ENCODE data around the gene GGCT.
"Not testable (repeated sequence)": the region's sequence is repeated elsewhere in the genome, so short reads cannot be mapped to it uniquely, and the experiment has no call there.

The GGCT gene, protein sequence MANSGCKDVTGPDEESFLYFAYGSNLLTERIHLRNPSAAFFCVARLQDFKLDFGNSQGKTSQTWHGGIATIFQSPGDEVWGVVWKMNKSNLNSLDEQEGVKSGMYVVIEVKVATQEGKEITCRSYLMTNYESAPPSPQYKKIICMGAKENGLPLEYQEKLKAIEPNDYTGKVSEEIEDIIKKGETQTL

DNA sequence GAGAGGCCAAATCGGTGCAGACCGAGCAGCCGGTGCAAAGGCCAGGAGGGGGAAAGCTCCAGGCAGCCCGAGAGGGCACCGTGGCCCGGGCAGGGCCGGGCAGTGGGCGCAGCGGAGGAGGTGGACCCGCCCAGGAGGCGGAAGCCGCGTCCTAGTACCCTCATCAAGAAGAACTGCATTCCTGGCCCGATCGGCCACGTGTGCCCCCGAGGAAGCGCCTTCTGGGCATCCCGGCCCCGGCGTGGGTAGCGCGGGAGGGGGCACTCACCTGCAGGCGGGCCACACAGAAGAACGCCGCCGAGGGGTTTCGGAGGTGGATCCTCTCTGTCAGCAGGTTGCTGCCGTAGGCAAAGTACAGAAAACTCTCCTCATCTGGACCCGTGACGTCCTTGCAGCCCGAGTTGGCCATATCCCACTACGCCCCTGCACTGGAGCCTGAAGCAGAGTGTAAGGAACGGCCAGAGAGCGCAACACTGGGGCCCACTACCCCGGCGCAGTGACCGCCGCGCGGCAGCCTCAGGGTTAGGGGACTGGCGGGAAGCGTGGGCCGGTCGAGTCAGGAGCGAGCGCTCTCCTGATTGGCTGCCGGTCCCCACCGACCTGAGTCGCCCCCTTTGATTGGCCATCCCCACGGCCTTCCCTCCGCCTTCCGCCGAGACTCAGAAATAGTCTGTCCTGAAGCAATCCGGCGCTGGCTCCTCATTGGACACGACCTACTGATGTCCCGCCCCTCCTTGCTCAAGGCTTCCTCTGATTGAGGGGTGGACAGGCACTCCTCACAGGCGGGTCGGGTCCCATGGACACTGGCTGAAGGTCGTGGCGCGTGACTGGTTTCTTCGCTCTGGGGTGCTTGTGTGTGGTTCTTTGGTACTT, at the start of gene GGCT:
Gene GGCT, minus strand, starts transcription at position 529 of the 873 bp plus-strand sequence. Its CDS starts 120 bp downstream, at position 409.
- DNase-seq: peak; percentile 99

DNA sequence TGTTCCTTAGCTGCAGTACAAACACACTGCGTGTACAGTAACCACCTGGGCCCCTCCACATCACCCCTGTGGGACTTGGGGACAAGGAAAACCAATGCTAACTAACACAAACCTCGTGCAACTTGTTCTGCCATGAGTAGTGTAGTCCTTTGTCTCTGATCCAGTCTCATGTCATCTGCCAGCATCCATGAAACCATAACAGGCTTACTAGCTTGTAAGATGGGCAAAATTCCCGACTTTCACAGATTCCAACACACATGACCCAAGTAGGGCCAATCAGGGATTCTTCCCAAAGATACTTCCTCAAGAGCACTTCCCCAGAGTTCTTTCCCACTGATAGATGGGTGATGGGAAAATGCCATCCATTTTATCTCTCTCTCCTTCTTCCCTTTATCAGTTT, 48.9 kb upstream of the GGCT start:
- DNase-seq: no peak

DNA sequence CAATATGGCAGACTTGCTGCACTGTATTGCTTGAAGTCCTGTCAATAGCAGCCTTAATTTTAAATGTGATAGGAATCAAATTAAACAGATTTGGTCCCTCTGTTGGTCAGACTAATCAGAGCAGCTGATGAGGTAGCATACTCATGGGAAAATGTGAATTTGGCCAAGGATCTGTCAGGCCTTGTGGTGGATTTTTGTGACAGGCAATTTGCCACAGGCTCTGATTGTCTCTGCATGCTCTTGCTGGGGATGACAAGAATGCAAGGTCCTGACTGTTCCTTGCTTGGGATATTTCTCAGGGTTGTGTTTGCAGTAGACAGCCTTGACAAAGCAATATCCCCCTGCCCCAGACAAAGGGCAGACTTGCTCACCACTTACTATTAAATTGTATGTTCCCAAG, 48.5 kb upstream of the GGCT start:
- DNase-seq: no peak

DNA sequence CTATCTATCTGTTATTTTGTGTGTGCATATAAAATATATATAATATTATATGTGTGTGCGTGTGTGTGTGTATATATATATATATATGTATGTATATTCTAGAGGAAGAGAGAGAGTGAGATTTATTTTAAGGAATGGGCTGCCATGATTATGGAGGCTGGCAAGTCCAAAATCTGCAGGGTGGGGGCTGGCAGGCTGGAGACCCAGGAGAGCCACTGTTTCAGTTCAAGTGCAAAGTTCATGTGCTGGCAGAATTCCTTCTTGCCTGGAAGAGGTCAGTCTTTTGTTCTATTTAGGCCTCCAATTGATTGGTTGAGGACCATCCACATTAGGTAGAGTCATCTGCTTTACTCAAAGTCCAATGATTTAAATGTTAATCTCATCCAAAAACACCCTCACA, 47.7 kb upstream of the GGCT start:
- DNase-seq: no peak

DNA sequence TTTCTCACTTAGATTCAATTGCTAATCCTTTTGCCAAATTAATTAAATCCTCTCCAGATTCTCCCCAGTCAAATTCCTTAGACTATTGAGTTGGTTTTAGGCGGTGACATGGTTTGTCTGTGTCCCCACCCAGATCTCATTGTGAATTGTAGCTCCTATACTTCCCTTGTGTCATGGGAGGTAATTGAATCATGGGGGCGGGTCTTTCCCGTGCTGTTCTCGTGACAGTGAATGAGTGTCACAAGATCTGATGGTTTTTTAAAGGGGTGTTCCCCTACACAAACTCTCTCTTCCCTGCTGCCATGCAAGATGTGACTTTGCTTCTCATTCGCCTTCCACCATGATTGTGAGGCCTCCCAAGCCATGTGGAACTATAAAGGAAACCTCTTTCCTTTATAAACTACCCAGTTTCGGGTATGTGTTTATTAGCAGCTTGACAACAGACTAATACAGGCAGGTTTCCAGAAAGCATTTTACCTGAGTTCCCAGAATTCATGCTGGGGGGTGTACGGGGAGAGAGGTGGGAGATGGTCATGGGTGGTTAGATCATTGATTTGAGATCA, 45.4 kb upstream of the GGCT start:
- DNase-seq: no peak

DNA sequence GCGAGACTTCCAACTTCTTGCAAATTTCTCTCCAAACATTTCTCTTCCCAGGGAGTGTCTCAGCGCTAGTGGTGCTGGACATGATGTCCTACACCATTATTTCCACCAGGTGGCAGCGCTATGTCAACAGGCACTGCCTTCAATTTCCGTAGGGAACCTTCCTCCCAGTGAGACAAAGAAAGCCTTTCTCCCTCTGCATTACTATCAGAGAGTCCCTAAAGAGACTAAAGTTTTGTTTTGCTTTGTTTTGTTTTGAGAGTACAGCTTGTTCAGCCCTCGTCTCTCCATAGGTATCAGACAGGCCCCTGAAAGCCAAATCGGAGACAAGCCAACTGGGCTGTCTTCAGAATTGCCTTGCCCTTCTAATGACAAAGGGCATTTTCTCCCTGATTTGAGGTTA, 44.2 kb upstream of the GGCT start:
- peak; percentile 42 for DNase-seq

DNA sequence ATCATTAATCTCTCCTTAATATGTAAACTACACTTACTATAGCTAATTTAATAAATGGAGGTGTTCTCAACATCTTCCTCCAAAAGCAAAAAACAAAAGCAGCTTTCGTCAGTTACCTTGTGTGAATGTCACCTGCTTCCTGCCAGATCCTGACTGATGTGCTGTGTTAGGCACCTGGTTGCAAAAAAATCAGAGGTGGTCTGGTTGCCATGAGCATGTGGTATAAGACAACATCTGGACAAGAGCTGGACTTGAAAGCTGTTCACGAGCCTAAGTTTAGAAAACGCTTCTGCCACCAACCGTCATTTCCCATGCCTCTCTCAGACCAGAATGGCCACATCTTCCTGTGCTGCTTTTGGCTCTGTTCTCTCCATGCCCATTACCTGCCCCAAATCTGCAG, 42.0 kb upstream of the GGCT start:
- no peak for DNase-seq

DNA sequence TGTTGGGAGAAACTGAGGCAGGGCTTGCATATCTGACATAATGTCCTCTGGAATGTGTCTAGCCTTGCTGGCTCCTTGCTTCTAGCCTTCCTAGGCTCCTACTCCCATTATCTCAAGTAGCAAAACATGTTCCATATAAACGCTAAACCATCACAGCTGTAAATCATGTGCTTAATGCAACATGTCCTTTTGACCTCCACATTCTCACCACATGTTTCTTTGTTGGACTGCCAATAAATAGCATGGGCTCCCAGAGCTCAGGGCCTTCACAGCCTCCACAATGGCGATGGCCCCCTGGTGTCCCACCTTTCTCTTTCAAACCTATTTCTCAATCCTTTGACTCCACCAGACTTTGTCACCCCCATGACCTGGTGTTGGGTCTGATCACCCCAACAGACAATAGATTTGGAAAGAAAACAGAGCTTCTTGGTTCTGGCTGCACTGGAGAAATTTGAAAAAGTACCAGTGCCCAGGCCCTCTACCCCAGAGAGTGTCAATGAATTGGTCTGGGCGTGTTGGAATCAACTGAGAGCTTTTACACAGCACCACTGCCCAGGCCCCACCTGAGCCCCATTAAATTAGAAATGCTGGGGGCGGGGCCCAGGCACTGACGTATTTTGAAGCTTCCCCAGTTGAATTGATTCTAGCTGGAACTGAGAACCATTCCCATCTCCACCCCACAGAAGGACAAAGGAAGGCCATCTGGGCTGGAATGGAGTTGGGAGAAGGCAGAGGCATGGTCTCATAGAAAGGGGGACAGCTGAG, 41.3 kb upstream of the GGCT start:
- no peak for DNase-seq

DNA sequence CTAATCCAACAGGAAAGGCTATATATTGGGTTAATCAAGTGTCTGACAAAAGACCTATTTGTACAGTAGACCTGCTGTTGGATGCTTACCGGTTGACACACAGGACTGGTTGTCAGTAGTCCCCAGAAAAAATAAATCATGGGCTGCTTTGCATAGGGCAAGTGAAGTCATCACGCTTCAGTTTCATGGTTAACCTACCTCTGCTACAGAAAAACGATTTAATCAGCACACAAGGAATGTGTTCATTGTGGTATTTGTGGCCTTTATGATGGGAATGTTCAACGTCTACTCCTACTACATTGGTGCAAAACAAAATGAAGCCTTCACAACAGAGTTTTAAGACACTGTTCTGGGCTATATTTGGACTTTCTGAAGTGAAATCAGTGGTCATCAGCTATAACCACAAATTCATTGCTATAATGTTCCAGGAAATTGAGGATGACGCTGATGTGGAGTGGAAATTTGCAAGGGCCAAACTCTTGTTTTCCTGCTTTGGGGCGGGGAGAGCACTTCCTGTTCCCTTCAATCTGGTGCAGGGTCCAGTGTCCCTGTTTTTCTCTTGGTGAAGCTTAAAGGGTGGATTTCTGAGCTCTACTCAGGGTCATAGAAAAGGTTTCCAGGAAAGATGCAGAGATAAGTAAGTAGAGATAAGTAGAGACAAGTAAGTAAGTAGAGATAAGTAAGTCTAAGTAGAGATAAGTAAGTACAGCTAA, 39.3 kb upstream of the GGCT start:
- DNase-seq: no peak

DNA sequence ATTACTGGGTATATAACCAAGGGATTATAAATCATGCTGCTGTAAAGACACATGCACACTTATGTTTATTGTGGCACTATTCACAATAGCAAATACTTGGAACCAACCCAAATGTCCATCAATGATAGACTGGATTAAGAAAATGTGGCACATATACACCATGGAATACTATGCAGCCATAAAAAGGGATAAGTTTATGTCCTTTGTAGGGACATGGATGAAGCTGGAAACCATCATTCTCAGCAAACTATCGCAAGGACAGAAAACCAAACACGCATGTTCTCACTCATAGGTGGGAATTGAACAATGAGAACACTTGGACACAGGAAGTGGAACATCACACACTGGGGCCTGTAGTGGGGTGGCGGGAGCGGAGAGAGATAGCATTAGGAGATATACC, 38.5 kb upstream of the GGCT start:
- not testable (repeated sequence) for DNase-seq

DNA sequence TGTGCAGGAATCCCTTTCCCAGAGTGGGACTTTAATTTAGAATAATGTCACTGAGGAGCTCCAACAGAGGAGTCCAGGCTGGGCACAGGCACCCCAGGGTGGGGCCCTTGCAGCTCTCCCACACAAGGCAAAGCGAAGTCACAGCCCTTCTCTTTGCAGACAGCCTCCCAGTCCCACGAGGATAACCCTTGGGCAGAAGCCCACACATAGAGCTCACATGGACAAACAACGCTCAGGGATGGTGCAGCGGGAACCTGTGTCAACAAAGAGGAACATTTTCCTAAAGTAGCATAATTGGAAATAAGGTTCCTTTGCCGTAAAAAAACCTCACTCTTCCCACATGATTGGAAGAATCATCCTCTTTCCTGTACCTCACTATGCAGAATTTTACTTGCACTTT, 29.3 kb upstream of the GGCT start:
- no peak for DNase-seq

DNA sequence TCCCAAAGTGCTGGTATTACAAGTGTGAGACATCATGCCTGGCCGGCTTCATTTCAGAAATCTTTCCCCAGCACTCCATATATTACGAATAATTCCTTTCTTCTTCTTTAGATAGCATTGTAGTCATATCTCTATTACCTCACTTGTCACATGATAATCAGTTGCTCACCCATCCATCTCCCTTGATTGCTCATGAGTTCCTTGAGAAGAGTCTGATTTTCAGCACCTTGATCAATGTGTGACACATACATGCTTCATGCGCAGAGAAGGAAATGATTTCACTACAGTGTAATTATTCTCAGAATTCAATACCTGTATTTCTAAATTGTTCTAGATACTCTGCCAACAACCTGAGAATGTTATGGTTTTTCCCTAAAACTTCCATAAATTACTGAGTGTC, 26.7 kb upstream of the GGCT start:
- no peak for DNase-seq

DNA sequence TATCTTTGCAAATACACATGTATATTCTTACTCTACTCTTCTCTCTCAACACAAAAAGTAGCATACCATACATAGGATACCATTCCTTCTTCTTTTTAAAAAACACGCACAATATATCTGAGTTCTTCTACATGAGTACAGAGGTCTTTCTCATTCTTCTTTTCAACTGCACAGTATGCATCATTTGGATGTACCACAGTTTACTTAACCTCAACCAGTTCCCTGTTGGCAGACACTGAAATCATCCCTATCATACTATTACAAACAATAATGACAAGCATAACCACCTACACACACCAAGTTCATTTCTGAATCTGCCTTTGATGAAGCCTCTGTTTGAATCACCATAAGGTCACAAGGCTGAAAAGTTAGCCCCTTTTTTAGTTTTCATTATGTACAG, 25.7 kb upstream of the GGCT start:
- DNase-seq: no peak

DNA sequence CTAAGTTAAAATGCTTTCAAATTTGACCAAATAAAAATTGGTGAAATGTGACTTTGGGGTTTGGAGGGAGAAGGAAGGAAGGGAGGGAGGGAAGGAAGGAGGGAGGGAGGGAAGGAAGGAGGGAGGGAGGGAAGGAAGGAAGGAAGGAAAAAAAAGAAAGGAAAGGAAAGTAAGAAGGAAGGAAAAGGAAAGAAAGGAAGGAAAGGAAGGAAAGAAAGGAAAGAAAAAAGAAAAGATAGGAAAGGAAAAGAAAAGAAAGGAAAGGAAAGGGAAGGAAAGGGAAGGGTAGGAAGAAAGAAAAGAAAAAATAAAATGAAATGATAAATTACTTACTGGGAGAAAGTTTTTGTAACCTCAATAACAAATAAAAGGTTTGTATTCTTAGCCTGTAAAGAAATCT, 24.1 kb upstream of the GGCT start:
- DNase-seq: no peak

DNA sequence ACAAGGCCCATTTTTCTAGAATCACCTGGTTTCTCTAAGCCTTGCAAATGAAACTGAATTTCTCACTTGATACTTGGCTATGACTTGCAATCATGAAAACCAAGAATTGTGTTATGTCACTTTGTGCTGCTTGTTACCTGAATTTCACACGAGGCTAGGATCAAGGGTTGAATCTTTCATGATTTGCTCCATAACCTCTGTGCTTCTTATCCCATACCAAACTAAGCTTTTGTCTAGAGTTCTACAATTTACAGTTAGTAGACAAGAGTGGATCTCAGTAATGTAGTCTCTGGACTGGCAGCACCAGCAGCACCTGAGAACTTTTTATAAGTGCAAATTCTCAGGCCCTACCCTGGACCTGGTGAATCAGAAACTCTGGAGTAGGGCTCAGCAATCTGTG, 22.7 kb upstream of the GGCT start:
- not testable (repeated sequence) for DNase-seq

DNA sequence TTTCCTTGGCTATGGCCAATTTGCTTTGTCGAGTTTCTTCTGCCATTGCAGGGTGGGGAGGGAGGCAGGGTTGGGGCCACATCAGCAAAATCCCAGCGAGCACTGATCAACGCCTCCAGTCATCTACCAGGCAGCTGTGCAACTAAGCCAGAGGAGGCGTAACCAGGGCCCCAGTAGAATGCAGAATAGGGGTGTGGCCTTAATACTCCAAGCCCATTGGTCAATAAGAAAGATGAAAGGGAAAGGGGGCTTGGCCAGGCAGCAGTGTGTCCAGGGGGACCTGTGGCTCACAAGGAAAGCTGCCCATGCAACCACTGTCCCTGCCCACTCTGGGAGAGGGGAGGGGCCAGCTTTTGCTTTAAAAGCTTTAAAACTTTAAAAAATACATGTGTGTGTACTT, 21.5 kb upstream of the GGCT start:
- DNase-seq: no peak

DNA sequence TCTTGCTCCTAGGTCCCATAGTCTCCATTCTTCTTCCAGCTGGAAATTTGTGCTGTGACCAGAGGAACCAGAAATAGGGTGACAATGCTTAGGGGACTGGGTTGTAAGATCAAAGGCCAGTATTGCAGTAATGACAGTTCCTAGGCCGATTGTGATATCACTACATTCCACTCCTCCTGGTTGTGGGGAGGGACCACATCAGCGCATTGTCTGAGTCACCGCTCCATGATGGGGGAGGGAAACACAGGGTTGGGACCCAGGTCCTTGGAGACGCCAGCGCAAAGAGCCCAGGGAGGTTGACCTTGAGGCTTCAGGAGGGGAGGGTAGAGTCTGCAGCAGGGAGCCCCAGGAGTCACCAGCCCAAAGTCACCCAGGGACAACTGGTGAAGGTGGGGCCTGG, 20.8 kb upstream of the GGCT start:
- no peak for DNase-seq

DNA sequence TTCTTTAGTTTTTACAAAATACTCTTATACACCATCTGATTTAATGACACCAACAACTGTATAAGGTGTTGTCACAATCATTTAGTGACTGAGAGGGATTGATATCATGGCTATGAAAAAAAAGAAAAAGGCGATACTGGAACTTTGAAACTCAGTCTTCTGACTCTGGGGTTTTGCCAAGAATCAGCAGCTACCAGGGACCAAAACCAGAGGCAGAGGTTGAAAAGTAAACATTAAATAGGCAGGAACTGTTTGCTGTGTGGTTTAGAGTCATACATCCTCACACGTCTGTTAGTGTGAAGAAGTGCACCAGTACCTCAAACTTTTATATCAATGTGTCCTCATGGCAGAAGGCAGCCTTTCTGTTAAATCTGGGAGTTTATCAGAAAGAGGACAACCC, 19.9 kb upstream of the GGCT start:
- DNase-seq: no peak

DNA sequence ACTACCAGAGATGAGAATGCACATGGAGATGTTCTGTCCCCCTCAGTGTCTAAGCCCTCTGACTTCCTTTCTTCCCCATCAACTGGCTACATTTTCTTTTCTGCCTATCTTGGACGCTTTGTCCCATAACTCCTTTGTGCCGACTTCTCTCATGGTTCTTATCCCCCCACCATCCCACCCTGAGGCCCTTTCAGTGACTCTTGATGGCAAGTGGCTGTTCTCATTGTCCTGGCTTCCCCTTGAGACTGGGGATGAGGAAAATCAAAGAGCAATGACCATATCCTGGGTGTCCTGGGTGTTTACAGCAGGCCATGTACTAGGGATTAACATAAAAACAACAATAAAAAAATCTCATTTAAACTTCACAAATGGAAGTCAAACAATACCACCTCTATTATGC, 18.8 kb upstream of the GGCT start:
- DNase-seq: no peak

DNA sequence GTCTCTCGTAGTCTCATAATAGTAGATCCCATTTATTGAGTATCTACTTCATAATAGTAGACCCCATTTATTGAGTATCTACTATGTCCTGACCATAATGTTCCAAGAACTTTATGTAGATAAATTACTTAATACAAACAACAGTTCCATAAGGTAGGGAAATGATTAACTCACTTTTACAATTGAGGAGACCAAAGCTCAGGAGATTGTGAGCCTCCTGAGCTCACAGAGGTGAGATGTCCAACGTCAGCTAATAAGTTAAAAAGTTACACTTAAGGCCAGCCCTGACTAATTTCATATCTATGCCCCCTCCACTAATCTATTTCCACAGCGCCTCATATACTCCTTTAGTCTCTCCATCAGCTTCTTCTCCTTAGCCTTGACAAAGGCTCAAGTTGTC, 17.5 kb upstream of the GGCT start:
- no peak for DNase-seq

DNA sequence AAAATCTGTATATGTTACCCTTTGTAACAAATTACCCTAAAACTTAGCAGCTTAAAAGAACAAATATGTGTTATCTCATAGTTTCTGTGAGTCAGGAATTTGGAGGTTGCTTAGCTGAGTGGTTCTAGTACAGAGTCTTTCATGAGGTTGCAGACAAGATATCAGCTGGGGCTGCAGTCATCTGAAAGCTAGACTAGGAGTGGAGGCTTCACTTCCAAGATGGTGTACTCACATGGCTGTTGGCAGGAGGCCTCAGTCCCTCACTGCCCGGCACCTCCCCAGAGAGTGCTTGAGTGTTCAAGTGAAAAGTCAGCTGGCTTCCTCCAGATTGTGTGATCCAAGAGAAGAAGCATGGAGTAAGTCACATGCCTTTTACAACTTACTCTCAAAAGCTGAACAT, 16.9 kb upstream of the GGCT start:
- DNase-seq: no peak

DNA sequence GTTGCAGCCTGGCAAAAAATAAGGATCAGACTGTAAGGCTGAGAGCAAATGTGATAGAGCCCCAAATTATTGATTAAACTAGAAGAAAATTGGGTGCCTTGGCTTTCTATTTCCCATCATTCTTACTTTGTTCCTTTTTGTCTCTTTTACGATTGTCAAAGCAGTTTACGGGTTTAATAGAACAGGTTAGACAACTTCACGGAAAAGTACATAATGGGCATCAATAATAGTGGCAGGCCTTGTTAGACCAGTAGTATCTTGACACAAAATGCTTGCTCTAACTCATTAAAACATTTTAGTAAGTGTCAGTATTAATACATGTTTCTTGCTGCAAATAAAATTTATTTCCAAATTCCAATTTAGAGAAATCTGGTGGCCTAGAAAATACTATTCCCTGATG, 14.5 kb upstream of the GGCT start:
- no peak for DNase-seq

DNA sequence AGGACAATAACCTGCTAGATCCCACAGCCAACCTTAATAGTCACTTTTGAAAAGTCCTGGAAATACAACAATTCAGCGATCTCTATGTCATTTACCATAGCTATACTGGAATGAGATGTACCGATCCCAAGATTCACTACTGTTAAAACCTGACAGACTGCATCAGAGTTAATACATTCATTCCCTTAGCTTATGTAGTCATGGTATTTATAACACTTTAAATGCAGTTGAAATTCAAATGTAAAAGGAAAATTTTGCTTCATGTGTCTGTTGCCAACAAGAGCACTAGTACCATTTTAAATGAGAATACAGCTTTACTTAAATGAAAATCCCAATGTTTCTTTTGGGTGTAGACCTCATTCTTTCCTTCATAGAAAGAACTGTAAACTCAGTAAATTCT, 11.1 kb upstream of the GGCT start:
- no peak for DNase-seq

Measured in activated CD4-positive, alpha-beta T cell treated with anti-CD3 and anti-CD28 coated beads, Interleukin-10, Interleukin-2, amounts not matched to agents 100 ng/mL and 50 ng/mL, durations not matched to agents 16 hours and 8 hours (primary cell).